H9 (cell line): ENCODE results near the gene BMP2K. TPM values are rescaled to one million over a fixed set of nuclear protein-coding genes. Genes with fewer than 3 reads are reported as not detected.

ENCODE experiments used
- DNase-seq: peaks from one replicate; pipeline ENCODE4 v3.0.0-alpha.2; 2017
- H2AFZ ChIP-seq: one replicate; pipeline ENCODE4 v1.6.1; 2013; ENCODE audit warnings: mild to moderate bottlenecking, low read length, control low read depth, moderate library complexity
- H2AK5ac ChIP-seq: 2 replicates; pipeline ENCODE4 v1.6.1; 2013; ENCODE audit warnings: low read length, control low read depth, mixed read lengths; ENCODE audit not compliant: insufficient read length
- H2BK120ac ChIP-seq: one replicate; pipeline ENCODE4 v1.6.1; 2013; ENCODE audit warnings: low read depth, mild to moderate bottlenecking, low read length, control low read depth, inconsistent platforms; ENCODE audit not compliant: poor library complexity, severe bottlenecking
- H2BK12ac ChIP-seq: 2 replicates; pipeline ENCODE4 v1.6.1; 2013; ENCODE audit warnings: low read length, control low read depth, mixed read lengths, low read depth; ENCODE audit not compliant: insufficient read length
- H2BK15ac ChIP-seq: 2 replicates; pipeline ENCODE4 v1.6.1; 2013; ENCODE audit warnings: low read depth, low read length, control low read depth
- H2BK20ac ChIP-seq: one replicate; pipeline ENCODE4 v1.6.1; 2013; ENCODE audit warnings: low read depth, mild to moderate bottlenecking, low read length, control low read depth, inconsistent platforms; ENCODE audit not compliant: poor library complexity, severe bottlenecking
- H2BK5ac ChIP-seq: 2 replicates; pipeline ENCODE4 v1.6.1; 2013; ENCODE audit warnings: low read length, control low read depth, mixed read lengths; ENCODE audit not compliant: insufficient read length
- H3K14ac ChIP-seq: 2 replicates; pipeline ENCODE4 v1.6.1; 2013; ENCODE audit warnings: low read length, control low read depth; ENCODE audit not compliant: insufficient read depth
- H3K18ac ChIP-seq: 2 replicates; pipeline ENCODE4 v1.6.1; 2013; ENCODE audit warnings: low read depth, mild to moderate bottlenecking, mixed read lengths, low read length, control low read depth; ENCODE audit not compliant: insufficient read length
- H3K23ac ChIP-seq: 2 replicates; pipeline ENCODE4 v1.6.1; 2013; ENCODE audit warnings: low read length, control low read depth, mixed read lengths, low read depth; ENCODE audit not compliant: insufficient read length
- H3K23me2 ChIP-seq: 2 replicates; pipeline ENCODE4 v1.6.1; 2013; ENCODE audit warnings: low read depth, mild to moderate bottlenecking, mixed read lengths, low read length, control low read depth; ENCODE audit not compliant: insufficient read length, poor library complexity, severe bottlenecking
- H3K27ac ChIP-seq: 2 replicates; pipeline ENCODE4 v1.5.1; 2013; ENCODE audit warnings: low read length, control low read depth, mixed read lengths, low read depth; ENCODE audit not compliant: insufficient read length
- H3K27me3 ChIP-seq: 2 replicates; pipeline ENCODE4 v1.6.1; 2013; ENCODE audit warnings: low read length, control low read depth, inconsistent platforms; ENCODE audit not compliant: insufficient read depth
- H3K4ac ChIP-seq: 2 replicates; pipeline ENCODE4 v1.6.1; 2013; ENCODE audit warnings: low read depth, mild to moderate bottlenecking, control low read depth, inconsistent platforms, low read length, moderate library complexity
- H3K4me1 ChIP-seq: 2 replicates; pipeline ENCODE4 v1.6.1; 2013; ENCODE audit warnings: low read length, control low read depth, inconsistent platforms; ENCODE audit not compliant: insufficient read depth
- H3K4me2 ChIP-seq: 2 replicates; pipeline ENCODE4 v1.6.1; 2013; ENCODE audit warnings: low read length, control low read depth, mixed read lengths; ENCODE audit not compliant: insufficient read length, insufficient read depth
- H3K56ac ChIP-seq: 2 replicates; pipeline ENCODE4 v1.6.1; 2013; ENCODE audit warnings: low read depth, mild to moderate bottlenecking, mixed read lengths, low read length, control low read depth; ENCODE audit not compliant: insufficient read length
- H3K79me1 ChIP-seq: 2 replicates; pipeline ENCODE4 v1.6.1; 2013; ENCODE audit warnings: low read depth, mild to moderate bottlenecking, moderate library complexity, low read length, control low read depth, inconsistent platforms; ENCODE audit not compliant: insufficient read depth, poor library complexity, severe bottlenecking
- H3K79me2 ChIP-seq: 2 replicates; pipeline ENCODE4 v1.6.1; 2013; ENCODE audit warnings: low read length, control low read depth, inconsistent platforms; ENCODE audit not compliant: insufficient read depth
- H3K9ac ChIP-seq: 2 replicates; pipeline ENCODE4 v1.6.1; 2013; ENCODE audit warnings: low read length, control low read depth, mixed read lengths; ENCODE audit not compliant: insufficient read length; ENCODE audit errors: extremely low read depth
- H3K9me3 ChIP-seq: one replicate; pipeline ENCODE4 v1.6.1; 2013; ENCODE audit warnings: low read depth, low read length, inconsistent platforms; ENCODE audit not compliant: control insufficient read depth
- H3T11ph ChIP-seq: one replicate; pipeline ENCODE4 v1.6.1; 2013; ENCODE audit warnings: mild to moderate bottlenecking, low read length, control low read depth, inconsistent platforms
- H4K20me1 ChIP-seq: one replicate; pipeline ENCODE4 v1.6.1; 2013; ENCODE audit not compliant: control insufficient read depth, insufficient read length, insufficient read depth
- H4K5ac ChIP-seq: 2 replicates; pipeline ENCODE4 v1.6.1; 2013; ENCODE audit warnings: low read depth, mild to moderate bottlenecking, mixed read lengths, low read length, control low read depth; ENCODE audit not compliant: insufficient read length
- H4K8ac ChIP-seq: replicated peaks from 2 replicates; pipeline ENCODE4 v1.6.1; 2013; ENCODE audit warnings: low read length, control low read depth, mixed read lengths, low read depth; ENCODE audit not compliant: insufficient read length
- H4K91ac ChIP-seq: 2 replicates; pipeline ENCODE4 v1.6.1; 2013; ENCODE audit warnings: low read depth, mild to moderate bottlenecking, moderate library complexity, mixed read lengths, low read length, control low read depth; ENCODE audit not compliant: insufficient read length
- H3K27ac Mint-ChIP-seq, 3 experiments: 2 replicates in 2 of 3; 3 replicates in 1 of 3; pipeline ENCODE4 v1.8.0; 2020 to 2021; ENCODE audit warnings: mixed read lengths in 3 of 3, mild to moderate bottlenecking in 1 of 3, moderate library complexity in 1 of 3
- H3K27me3 Mint-ChIP-seq: 2 replicates; pipeline ENCODE4 v1.8.0; 2021; ENCODE audit warnings: low read depth, mild to moderate bottlenecking, moderate library complexity, mixed read lengths
- H3K36me3 Mint-ChIP-seq, 3 experiments: 2 replicates in 2 of 3; 3 replicates in 1 of 3; pipeline ENCODE4 v1.8.0; 2020 to 2021; ENCODE audit warnings: low read depth in 3 of 3, mixed read lengths in 3 of 3; ENCODE audit not compliant: insufficient read depth in 1 of 3
- H3K4me1 Mint-ChIP-seq, 2 experiments: 2 replicates each; pipeline ENCODE4 v1.8.0; 2020; ENCODE audit warnings: mixed read lengths in 2 of 2
- H3K4me3 Mint-ChIP-seq, 2 experiments: 2 replicates in 1 of 2; 3 replicates in 1 of 2; pipeline ENCODE4 v1.8.0; 2020 to 2021; ENCODE audit warnings: mild to moderate bottlenecking in 2 of 2, mixed read lengths in 2 of 2, moderate library complexity in 1 of 2
- H3K9me3 Mint-ChIP-seq, 2 experiments: 2 replicates in 1 of 2; 3 replicates in 1 of 2; pipeline ENCODE4 v1.8.0; 2020; ENCODE audit warnings: mild to moderate bottlenecking in 2 of 2, mixed read lengths in 2 of 2, moderate library complexity in 1 of 2
- WGBS: extraction: QIAGEN DNeasy Blood & Tissue Kit; methylation state at CpG from one replicate; pipeline ENCODE4 v1.1.7; 2013; ENCODE audit warnings: missing lambda C conversion rate, low lambda C conversion rate, mixed read lengths; ENCODE audit not compliant: insufficient read length; ENCODE audit errors: extremely low coverage; 5-methylcytosine and 5-hydroxymethylcytosine counted together
- total RNA-seq: library from RNA; stranded (reverse); gene quantifications from 2 replicates; pipeline ENCODE4 v1.2.1, GENCODE V29; 2021
- TF ChIP-seq, protein P1 (sequence below): fragments of 200-600 bp; sonication (generic); conservative IDR thresholded peaks from 3 replicates; pipeline ENCODE4 v1.8.0; 2021; ENCODE audit warnings: antibody characterized with exemption, mild to moderate bottlenecking

Gene BMP2K
- total RNA-seq, 1 experiment from 2014 or later = 26.4 TPM

DNA sequence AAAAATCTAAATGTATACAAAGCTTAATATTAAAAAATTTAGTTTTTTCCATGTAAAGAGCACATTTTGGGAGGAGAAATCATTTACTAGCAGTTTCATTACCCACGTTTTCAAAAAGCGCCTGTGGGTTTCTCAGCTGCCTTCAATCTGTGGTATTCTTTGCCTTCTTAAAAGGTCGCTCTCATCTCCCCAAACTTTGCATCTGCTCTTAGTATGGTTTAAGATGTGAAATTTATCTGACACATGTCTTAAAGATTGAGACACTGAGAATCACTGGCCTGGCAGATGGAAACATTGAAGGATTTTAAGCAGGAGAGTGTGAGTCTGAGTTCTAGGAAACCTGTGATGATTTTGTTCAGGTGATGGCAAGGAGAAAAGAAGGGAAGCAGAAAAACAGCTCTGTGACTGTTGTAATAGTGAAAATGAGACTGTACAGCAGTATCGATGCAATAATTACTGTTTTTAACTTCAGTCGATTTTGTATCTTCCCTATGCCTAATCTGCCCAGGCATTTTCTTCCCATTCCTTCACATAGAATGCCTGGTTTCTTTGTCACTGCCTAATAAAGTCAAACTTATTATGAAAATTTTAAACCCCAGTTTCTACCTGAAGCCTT, 87.2 kb downstream of the BMP2K start:
- no peak overlapping the region for H3K23ac ChIP-seq
- no peak overlapping the region for H4K8ac ChIP-seq
- H3K4me2 ChIP-seq = no peak overlapping the region
- no peaks in the 10 kb centered on the region for H3K79me1 ChIP-seq
- no peak overlapping the region for H3T11ph ChIP-seq
- H2BK15ac ChIP-seq = no peak overlapping the region
- no peak overlapping the region for H3K14ac ChIP-seq
- no peak overlapping the region for H2AK5ac ChIP-seq
- no peak overlapping the region for H3K56ac ChIP-seq
- H2BK5ac ChIP-seq = no peak overlapping the region
- Mint-ChIP-seq H3K9me3 (no peaks in the 10 kb centered on the region), H3K36me3 (peaks cover 5 to 21% (median 11%) of the 10 kb centered on the region in 3 experiments; a peak in 6 of 7 replicates), H3K27me3 (no peaks in the 10 kb centered on the region), H3K4me3 (no peak overlapping the region), H3K27ac (no peak overlapping the region; a peak in 1 of 7 replicates), H3K4me1 (no peaks in the 10 kb centered on the region)
- H4K20me1 ChIP-seq = no peaks in the 10 kb centered on the region
- H2BK120ac ChIP-seq = no peak overlapping the region
- no peaks in the 10 kb centered on the region for H3K23me2 ChIP-seq
- no peak overlapping the region for H3K9ac ChIP-seq
- no peak overlapping the region for H2BK12ac ChIP-seq
- H4K5ac ChIP-seq = no peak overlapping the region
- TF ChIP-seq, protein P1, sequence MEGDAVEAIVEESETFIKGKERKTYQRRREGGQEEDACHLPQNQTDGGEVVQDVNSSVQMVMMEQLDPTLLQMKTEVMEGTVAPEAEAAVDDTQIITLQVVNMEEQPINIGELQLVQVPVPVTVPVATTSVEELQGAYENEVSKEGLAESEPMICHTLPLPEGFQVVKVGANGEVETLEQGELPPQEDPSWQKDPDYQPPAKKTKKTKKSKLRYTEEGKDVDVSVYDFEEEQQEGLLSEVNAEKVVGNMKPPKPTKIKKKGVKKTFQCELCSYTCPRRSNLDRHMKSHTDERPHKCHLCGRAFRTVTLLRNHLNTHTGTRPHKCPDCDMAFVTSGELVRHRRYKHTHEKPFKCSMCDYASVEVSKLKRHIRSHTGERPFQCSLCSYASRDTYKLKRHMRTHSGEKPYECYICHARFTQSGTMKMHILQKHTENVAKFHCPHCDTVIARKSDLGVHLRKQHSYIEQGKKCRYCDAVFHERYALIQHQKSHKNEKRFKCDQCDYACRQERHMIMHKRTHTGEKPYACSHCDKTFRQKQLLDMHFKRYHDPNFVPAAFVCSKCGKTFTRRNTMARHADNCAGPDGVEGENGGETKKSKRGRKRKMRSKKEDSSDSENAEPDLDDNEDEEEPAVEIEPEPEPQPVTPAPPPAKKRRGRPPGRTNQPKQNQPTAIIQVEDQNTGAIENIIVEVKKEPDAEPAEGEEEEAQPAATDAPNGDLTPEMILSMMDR = no peak
- H3K79me2 ChIP-seq = no peaks in the 10 kb centered on the region
- WGBS = no CpG with 5 or more reads among the region's 5 CpGs
- no peak overlapping the region for H3K27ac ChIP-seq
- no peak overlapping the region for H2BK20ac ChIP-seq
- no peak overlapping the region for H4K91ac ChIP-seq
- no peak overlapping the region for H3K18ac ChIP-seq
- no peaks in the 10 kb centered on the region for H3K27me3 ChIP-seq
- no peak overlapping the region for H3K4ac ChIP-seq
- H3K4me1 ChIP-seq = no peaks in the 10 kb centered on the region
- no peaks in the 10 kb centered on the region for H3K9me3 ChIP-seq
- H2AFZ ChIP-seq = no peak overlapping the region
- no peak for DNase-seq
